Measurements from ENCODE around the gene PTPRN2. TPM values are rescaled to one million over a fixed set of nuclear protein-coding genes. Genes with fewer than 3 reads are reported as not detected.

PTPRN2 gene
- total RNA-seq, 2 donors from 2014 or later, result 0.72 to 0.79 TPM

DNA sequence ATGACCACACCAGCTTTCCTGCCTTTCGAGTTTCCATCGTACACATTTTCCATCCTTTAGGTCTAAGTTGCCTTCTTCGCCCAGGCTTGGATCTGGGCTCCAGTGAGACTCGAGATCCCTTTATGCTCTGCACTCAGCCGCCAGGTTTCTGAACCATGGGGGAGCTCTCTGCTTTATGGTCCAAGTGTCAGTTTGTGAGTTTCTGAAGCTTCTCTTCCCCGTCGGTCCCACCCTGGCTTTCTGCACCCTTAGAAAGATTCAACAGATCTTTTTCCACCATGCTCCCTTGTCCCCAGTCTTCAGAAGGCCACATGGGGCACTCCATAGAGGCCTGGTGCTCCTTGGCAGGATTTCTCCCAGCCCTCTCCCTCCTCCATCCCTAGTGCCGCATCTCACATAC, 402.0 kb downstream of the PTPRN2 start:
- Mint-ChIP-seq H3K4me1 (ENCODE audit: low read depth) (no peaks in the 10 kb centered on the region), H3K4me3 (no peak overlapping the region), H3K27ac (no peak overlapping the region), H3K36me3 (ENCODE audit: insufficient read depth in 2 of 2) (peaks cover 0 to 2% of the 10 kb centered on the region in 2 donors), H3K27me3 (ENCODE audit: low read depth) (no peaks in the 10 kb centered on the region), H3K9me3 (peaks cover 4% of the 10 kb centered on the region in 2 donors)
- DNase-seq (no peak), ATAC-seq (replicated peaks in 1 of 2) (no peak)

DNA sequence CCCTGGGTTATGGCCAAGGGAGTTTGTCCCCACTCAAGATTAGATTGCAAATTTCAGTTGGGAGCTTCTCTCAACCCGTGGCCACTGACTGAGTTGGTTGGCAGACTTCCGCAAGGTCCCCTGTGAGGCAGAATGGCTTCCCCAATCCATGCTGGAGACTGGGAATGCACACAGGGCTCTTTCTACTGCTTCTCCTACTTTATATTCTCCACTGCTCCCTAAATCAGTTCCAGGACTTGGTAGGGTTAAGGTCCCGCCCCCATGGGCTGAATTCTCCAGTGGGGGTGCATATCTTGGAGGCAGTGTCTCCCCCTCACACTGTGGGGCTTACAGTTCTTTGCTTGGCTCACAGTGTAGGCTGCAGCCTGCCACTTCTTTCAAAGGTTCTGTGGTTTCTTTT, 404.2 kb downstream of the PTPRN2 start:
- Mint-ChIP-seq H3K27me3 (ENCODE audit: low read depth) (no peaks in the 10 kb centered on the region), H3K4me3 (no peak overlapping the region), H3K36me3 (ENCODE audit: insufficient read depth in 2 of 2) (no peaks in the 10 kb centered on the region), H3K4me1 (ENCODE audit: low read depth) (no peaks in the 10 kb centered on the region), H3K27ac (no peak overlapping the region), H3K9me3 (peaks cover 4% of the 10 kb centered on the region in 2 donors)
- DNase-seq (no peak), ATAC-seq (replicated peaks in 1 of 2) (no peak)

DNA sequence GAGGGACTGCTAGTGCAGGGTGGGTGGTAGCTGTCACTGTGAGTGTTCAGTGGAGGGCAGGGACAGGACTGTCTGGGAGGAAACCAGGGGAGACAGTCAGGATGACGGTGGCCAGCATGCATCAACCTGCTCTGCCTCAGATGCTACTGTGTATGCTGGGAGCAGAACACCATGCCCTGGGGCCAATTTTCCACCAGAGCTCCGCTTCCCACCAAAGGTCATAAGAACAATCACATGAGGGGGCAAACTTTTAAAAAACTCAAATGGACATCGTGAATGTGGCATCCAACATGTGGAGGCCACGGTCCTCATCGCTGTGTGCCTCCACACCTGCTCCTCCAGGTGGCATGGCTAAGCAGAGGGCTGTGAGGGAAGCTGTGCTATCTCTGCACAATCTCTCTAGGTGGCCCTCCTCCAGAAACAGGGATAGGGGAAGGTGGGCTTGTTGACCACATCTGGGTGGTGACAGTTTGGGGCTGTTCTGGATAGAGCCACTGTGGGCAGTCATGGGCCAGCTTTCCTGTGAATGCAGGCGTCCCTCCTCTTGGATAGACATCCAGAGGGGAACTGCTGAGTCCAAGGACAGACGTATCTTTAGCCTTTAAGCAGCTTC, 411.0 kb downstream of the PTPRN2 start:
- Mint-ChIP-seq H3K4me3 (no peak overlapping the region), H3K27me3 (ENCODE audit: low read depth) (no peaks in the 10 kb centered on the region), H3K9me3 (peaks cover 15 to 16% of the 10 kb centered on the region in 2 donors), H3K36me3 (ENCODE audit: insufficient read depth in 2 of 2) (peaks cover 3 to 9% of the 10 kb centered on the region in 2 donors), H3K4me1 (ENCODE audit: low read depth) (no peaks in the 10 kb centered on the region), H3K27ac (no peak overlapping the region)
- no peak for DNase-seq
- ATAC-seq (replicated peaks in 1 of 2), result no peak

DNA sequence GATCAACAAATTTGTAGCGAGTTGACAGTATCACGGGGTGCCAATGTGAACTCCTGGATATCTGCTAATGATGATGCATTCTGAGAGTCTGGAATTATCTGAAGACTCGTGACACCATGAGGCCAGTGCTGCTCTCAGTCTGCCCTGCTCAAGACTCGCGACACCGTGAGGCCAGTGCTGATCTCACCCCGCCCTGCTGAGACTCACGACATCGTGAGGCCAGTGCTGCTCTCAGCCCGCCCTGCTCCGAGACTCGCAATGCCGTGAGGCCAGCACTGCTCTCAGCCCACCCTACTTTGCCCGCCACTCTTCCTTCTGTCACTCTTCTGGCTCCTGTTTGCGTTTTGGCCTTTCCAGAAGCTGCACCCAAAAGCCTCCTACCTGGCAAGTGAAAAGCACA, 411.8 kb downstream of the PTPRN2 start:
- Mint-ChIP-seq H3K27ac (no peak overlapping the region), H3K36me3 (ENCODE audit: insufficient read depth in 2 of 2) (peaks cover 3 to 9% of the 10 kb centered on the region in 2 donors), H3K27me3 (ENCODE audit: low read depth) (no peaks in the 10 kb centered on the region), H3K4me3 (no peak overlapping the region), H3K9me3 (peaks cover 15 to 16% of the 10 kb centered on the region in 2 donors), H3K4me1 (ENCODE audit: low read depth) (no peaks in the 10 kb centered on the region)
- no peak for DNase-seq
- ATAC-seq (replicated peaks in 1 of 2), result no peak

DNA sequence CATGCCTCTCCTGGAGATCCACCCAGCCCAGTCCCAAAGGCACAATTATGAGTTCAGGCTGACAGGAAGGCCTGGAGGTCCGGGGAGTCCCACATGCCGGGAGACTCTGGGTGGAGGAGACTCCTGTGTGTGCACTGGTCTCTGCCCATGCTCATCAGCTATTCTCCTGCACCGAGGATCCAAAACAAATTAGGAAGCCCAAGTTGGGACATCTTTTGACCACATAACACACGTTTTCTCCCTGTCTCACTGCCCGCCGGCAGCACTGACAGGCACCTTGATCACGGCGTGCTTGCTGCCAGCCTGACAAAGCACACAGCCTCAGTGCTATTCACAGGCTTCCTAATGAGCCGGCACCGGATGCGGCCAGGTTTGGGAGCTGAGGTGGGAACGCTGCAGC, 412.7 kb downstream of the PTPRN2 start:
- Mint-ChIP-seq H3K36me3 (ENCODE audit: insufficient read depth in 2 of 2) (peaks cover 3 to 9% of the 10 kb centered on the region in 2 donors), H3K27ac (no peak overlapping the region), H3K4me3 (no peak overlapping the region), H3K9me3 (peaks cover 15 to 16% of the 10 kb centered on the region in 2 donors), H3K4me1 (ENCODE audit: low read depth) (no peaks in the 10 kb centered on the region), H3K27me3 (ENCODE audit: low read depth) (no peaks in the 10 kb centered on the region)
- no peak for ATAC-seq (replicated peaks in 1 of 2)
- no peak for DNase-seq

DNA sequence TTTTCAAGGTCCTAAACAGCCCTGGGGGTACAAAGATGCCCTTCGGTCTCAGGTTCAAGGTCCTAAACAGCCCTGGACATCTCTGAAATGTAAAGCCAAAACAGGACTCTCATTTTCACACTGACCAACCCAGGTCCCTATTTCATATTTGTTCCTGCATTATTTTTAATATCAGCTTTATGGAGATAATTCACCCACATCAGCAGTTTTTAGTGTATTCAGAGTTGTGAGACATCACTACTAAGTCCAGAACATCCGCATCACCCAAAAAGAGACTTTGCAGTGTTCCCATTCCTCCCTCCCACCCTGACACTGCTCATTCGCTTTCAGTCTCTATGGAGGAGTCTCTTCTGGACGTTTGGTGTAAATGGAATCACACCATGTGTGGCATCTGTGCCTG, 420.2 kb downstream of the PTPRN2 start:
- no peak for DNase-seq
- Mint-ChIP-seq H3K27ac (no peak overlapping the region), H3K4me3 (no peak overlapping the region), H3K9me3 (peaks cover 2 to 10% of the 10 kb centered on the region in 2 donors), H3K4me1 (ENCODE audit: low read depth) (no peaks in the 10 kb centered on the region), H3K27me3 (ENCODE audit: low read depth) (no peaks in the 10 kb centered on the region), H3K36me3 (ENCODE audit: insufficient read depth in 2 of 2) (peaks cover 2 to 4% of the 10 kb centered on the region in 2 donors)
- ATAC-seq (replicated peaks in 1 of 2), result no peak

DNA sequence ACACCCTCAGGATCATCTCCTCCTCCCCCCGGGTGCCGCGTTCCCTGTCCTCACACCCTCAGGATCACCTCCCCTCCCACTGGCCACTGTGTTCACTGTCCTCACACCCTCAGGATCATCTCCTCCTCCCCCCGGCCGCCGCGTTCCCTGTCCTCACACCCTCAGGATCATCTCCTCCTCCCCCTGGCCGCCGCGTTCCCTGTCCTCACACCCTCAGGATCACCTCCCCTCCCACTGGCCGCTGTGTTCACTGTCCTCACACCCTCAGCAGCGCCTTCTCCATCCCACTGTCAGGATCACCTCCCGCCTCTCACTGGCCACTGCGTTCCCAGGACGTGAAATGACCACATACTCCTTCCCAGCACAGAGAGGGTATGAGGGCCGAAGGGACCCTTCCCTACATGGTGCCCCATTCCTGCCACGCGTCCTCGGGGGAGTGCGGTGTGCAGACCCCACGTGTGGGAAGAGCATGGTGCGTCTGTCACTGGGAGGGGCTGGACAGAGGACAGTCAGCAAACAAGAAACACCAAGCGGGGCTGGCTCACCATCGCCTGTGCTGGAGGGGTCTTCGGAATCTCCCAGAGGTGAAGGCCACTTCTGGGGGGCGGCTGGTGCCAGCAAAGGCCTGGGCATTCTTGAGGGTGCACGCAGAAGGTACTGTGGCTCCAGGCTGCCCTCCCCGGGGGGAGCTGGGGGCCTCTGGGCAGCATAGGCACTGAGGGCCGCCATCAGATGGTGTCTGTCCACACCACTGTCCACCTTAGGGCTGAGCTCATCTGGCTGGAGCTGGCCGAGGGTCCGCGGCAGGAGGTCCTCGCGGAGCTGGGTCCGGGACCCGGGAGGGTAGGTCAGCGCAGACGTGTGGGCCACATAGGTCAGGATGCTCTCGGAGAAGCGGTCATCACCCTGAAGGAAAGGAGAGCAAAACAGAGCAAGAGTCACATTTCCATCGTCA, 421.0 kb downstream of the PTPRN2 start:
- no peaks in the 10 kb centered on the region for H3K4me1 Mint-ChIP-seq (ENCODE audit: low read depth)
- DNase-seq, result no peak
- H3K27ac Mint-ChIP-seq, result no peak overlapping the region
- H3K9me3 Mint-ChIP-seq, result peaks cover 0 to 8% of the 10 kb centered on the region in 2 donors
- no peak for ATAC-seq (replicated peaks in 1 of 2)
- H3K27me3 Mint-ChIP-seq (ENCODE audit: low read depth), result no peaks in the 10 kb centered on the region
- peaks cover 0 to 4% of the 10 kb centered on the region in 2 donors for H3K36me3 Mint-ChIP-seq (ENCODE audit: insufficient read depth in 2 of 2)
- no peak overlapping the region for H3K4me3 Mint-ChIP-seq

DNA sequence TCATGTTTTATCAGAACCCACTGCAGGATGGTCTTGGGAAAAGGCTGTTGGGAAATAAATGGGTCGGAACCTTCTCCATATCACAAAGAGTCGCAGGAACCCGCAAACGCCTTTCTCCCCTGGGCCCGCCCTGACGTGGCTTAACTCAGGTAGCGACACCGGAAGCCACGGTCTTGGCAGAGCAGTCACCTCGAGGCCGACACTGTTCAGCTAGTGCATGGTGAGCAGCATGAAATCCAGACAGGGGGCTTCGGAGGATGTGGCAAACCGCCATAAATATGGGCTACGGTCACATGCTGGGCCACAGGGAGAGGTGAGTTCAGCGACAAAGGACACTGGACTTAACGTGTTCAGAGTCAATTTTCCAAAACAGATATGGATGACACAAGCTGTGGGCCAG, 421.9 kb downstream of the PTPRN2 start:
- DNase-seq, result no peak
- H3K9me3 Mint-ChIP-seq, result peaks cover 0 to 9% of the 10 kb centered on the region in 2 donors
- no peak for ATAC-seq (replicated peaks in 1 of 2)
- no peaks in the 10 kb centered on the region for H3K27me3 Mint-ChIP-seq (ENCODE audit: low read depth)
- peaks cover 0 to 4% of the 10 kb centered on the region in 2 donors for H3K36me3 Mint-ChIP-seq (ENCODE audit: insufficient read depth in 2 of 2)
- H3K27ac Mint-ChIP-seq, result no peak overlapping the region
- no peaks in the 10 kb centered on the region for H3K4me1 Mint-ChIP-seq (ENCODE audit: low read depth)
- no peak overlapping the region for H3K4me3 Mint-ChIP-seq

DNA sequence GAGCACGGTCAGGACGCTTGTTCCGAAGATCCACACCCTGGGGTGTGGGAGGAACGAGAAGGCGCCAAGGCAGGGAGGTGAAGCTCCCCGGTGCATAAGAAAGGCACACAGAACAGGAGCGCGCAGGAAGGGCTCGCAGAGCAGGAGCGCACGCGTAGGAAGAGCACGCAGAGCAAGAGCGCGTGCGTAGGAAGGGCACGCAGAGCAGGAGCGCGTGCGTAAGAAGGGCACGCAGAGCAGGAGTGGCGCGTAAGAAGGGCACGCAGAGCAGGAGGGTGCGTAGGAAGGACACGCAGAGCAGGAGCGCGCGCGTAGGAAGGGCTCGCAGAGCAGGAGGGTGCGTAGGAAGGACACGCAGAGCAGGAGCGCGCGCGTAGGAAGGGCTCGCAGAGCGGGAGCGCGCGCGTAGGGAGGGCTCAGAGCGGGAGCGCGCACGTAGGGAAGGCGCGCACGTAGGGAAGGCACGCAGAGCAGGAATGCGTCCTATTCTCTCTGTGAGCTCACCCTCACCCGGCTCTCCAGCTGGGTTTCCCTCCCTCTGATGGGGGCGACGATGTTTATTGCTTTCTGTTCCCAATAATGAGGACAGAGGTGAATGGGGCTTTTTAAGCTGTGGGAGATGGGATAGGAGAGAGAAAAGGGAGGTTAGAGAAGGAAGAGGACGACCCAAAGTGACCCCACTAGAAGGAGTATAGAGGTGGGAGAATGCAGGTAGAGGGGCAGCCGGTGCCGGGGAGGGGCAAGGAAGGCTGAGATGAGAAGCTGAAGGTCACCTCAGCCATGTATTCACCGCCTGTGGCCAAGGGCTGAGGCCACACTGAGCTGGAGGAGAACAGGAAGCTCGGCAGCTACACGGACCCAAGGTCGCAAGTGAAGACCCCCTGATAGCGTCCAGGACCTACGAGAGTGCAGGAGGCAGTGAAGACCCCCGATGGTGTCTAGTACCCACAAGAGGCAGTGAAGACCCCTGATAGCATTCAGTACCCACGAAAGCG, 423.2 kb downstream of the PTPRN2 start:
- Mint-ChIP-seq H3K27me3 (ENCODE audit: low read depth) (no peaks in the 10 kb centered on the region), H3K4me1 (ENCODE audit: low read depth) (no peaks in the 10 kb centered on the region), H3K27ac (no peak overlapping the region), H3K4me3 (no peak overlapping the region), H3K36me3 (ENCODE audit: insufficient read depth in 2 of 2) (peaks cover 0 to 4% of the 10 kb centered on the region in 2 donors), H3K9me3 (peaks cover under 1 to 9% of the 10 kb centered on the region in 2 donors)
- DNase-seq (no peak), ATAC-seq (replicated peaks in 1 of 2) (no peak)

DNA sequence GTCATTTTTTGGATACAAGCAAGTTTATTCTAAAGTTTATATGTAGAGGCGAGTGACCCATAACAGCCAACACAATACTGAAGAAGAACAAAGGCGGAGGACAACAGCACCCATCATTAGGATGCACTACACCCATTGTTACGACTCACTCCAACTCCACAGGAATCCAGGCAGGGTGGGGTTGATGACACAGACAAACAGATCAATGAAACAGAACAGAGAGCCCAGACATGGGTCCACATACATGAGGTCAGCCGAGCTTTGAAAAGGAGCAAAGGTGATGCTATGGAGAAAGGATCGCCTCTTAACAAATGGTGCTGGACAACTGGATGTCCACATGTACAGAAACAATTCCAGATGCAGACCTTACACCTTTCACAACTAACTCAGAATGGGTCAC, 426.4 kb downstream of the PTPRN2 start:
- no peaks in the 10 kb centered on the region for H3K27me3 Mint-ChIP-seq (ENCODE audit: low read depth)
- ATAC-seq (replicated peaks in 1 of 2) (no peak), DNase-seq (no peak)
- H3K4me3 Mint-ChIP-seq, result no peak overlapping the region
- peaks cover 0 to 4% of the 10 kb centered on the region in 2 donors for H3K36me3 Mint-ChIP-seq (ENCODE audit: insufficient read depth in 2 of 2)
- peaks cover 3 to 9% of the 10 kb centered on the region in 2 donors for H3K9me3 Mint-ChIP-seq
- no peaks in the 10 kb centered on the region for H3K4me1 Mint-ChIP-seq (ENCODE audit: low read depth)
- no peak overlapping the region for H3K27ac Mint-ChIP-seq

DNA sequence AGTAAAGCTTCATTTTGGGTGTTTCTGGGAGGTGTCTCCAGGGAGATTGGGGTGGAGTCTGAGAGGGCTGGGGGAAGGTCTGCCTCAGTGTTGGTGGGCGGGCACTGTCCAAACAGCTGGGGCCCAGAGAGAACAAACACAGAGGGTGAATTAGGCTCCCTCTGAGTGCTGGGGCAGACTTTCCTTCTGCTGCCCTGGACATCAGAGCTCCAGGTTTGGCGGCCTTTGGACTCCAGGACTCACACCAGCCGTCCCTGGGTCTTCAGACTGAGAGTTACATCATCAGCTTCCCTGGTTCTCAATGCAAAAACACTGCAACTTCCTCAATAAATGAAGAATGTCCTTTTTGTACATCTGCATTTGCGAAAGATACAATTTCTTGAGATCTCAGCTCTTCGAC, 427.4 kb downstream of the PTPRN2 start:
- Mint-ChIP-seq H3K27me3 (ENCODE audit: low read depth) (no peaks in the 10 kb centered on the region), H3K4me3 (no peak overlapping the region), H3K4me1 (ENCODE audit: low read depth) (no peaks in the 10 kb centered on the region), H3K27ac (no peak overlapping the region), H3K9me3 (peaks cover 8 to 14% of the 10 kb centered on the region in 2 donors), H3K36me3 (ENCODE audit: insufficient read depth in 2 of 2) (peaks cover 4 to 5% of the 10 kb centered on the region in 2 donors)
- DNase-seq (no peak), ATAC-seq (replicated peaks in 1 of 2) (no peak)

DNA sequence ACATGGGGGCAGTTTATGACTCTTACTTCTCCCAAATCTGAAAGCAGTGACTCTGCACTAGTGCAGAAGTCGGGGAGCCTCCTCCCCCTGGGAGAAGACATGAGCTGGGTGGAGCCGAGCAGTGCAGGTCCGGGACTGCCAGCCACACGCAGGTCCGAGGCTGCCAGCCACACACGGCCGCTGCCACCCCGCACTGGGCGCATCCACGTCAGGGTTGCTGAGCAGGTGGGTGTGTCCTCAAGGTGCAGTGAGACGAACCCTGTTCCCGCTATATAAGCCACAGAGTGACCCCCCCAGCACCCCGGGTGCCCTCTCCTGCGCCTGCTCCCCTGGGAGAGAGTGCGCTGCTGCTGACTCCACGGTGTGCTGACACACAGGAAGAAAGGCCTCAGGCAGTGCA, 430.2 kb downstream of the PTPRN2 start:
- no peak for DNase-seq
- no peaks in the 10 kb centered on the region for H3K4me1 Mint-ChIP-seq (ENCODE audit: low read depth)
- H3K9me3 Mint-ChIP-seq, result peaks cover 6 to 9% of the 10 kb centered on the region in 2 donors
- H3K27ac Mint-ChIP-seq, result no peak overlapping the region
- no peaks in the 10 kb centered on the region for H3K27me3 Mint-ChIP-seq (ENCODE audit: low read depth)
- ATAC-seq (replicated peaks in 1 of 2), result no peak
- no peak overlapping the region for H3K4me3 Mint-ChIP-seq
- peaks cover 0 to 5% of the 10 kb centered on the region in 2 donors for H3K36me3 Mint-ChIP-seq (ENCODE audit: insufficient read depth in 2 of 2)
